ENCODE data around the gene MED17.

GRCh38 chr11:93840981-93841380, 56.9 kb downstream of the MED17 start:
- TF ChIP-seq PATZ1 (CRISPR knock-in tag; IDR thresholded peaks at IDR 0.05; ENCODE audit: borderline replicate concordance) (no peak), ZC3H10 (CRISPR knock-in tag; IDR thresholded peaks at IDR 0.05) (no peak), ARNTL (CRISPR knock-in tag; IDR thresholded peaks at IDR 0.05; ENCODE audit: borderline replicate concordance, low read depth) (no peak), ZNF565 (CRISPR knock-in tag; conservative IDR thresholded peaks at IDR 0.05; ENCODE audit: low read depth) (no peak), SNAI2 (CRISPR knock-in tag; IDR thresholded peaks at IDR 0.05) (no peak), CSDC2 (CRISPR knock-in tag; IDR thresholded peaks at IDR 0.05) (no peak), ZFP30 (CRISPR knock-in tag; IDR thresholded peaks at IDR 0.05) (no peak), ISL1 (CRISPR knock-in tag; IDR thresholded peaks at IDR 0.05) (no peak)

Measured in SK-N-SH treated with all-trans-retinoic acid at 6 μM for 48 hours (cell line).